GDM1 (cell line): Measurements from ENCODE around the gene GTF3C1.
"Not testable (repeated sequence)": the region's sequence is repeated elsewhere in the genome, so short reads cannot be mapped to it uniquely, and the experiment has no call there.

Source experiments
- DNase-seq: peaks from one replicate; lab custom pipeline; 2025; lab: John Stamatoyannopoulos, UW

GTF3C1 gene, protein sequence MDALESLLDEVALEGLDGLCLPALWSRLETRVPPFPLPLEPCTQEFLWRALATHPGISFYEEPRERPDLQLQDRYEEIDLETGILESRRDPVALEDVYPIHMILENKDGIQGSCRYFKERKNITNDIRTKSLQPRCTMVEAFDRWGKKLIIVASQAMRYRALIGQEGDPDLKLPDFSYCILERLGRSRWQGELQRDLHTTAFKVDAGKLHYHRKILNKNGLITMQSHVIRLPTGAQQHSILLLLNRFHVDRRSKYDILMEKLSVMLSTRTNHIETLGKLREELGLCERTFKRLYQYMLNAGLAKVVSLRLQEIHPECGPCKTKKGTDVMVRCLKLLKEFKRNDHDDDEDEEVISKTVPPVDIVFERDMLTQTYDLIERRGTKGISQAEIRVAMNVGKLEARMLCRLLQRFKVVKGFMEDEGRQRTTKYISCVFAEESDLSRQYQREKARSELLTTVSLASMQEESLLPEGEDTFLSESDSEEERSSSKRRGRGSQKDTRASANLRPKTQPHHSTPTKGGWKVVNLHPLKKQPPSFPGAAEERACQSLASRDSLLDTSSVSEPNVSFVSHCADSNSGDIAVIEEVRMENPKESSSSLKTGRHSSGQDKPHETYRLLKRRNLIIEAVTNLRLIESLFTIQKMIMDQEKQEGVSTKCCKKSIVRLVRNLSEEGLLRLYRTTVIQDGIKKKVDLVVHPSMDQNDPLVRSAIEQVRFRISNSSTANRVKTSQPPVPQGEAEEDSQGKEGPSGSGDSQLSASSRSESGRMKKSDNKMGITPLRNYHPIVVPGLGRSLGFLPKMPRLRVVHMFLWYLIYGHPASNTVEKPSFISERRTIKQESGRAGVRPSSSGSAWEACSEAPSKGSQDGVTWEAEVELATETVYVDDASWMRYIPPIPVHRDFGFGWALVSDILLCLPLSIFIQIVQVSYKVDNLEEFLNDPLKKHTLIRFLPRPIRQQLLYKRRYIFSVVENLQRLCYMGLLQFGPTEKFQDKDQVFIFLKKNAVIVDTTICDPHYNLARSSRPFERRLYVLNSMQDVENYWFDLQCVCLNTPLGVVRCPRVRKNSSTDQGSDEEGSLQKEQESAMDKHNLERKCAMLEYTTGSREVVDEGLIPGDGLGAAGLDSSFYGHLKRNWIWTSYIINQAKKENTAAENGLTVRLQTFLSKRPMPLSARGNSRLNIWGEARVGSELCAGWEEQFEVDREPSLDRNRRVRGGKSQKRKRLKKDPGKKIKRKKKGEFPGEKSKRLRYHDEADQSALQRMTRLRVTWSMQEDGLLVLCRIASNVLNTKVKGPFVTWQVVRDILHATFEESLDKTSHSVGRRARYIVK (N-terminal part only)

DNA sequence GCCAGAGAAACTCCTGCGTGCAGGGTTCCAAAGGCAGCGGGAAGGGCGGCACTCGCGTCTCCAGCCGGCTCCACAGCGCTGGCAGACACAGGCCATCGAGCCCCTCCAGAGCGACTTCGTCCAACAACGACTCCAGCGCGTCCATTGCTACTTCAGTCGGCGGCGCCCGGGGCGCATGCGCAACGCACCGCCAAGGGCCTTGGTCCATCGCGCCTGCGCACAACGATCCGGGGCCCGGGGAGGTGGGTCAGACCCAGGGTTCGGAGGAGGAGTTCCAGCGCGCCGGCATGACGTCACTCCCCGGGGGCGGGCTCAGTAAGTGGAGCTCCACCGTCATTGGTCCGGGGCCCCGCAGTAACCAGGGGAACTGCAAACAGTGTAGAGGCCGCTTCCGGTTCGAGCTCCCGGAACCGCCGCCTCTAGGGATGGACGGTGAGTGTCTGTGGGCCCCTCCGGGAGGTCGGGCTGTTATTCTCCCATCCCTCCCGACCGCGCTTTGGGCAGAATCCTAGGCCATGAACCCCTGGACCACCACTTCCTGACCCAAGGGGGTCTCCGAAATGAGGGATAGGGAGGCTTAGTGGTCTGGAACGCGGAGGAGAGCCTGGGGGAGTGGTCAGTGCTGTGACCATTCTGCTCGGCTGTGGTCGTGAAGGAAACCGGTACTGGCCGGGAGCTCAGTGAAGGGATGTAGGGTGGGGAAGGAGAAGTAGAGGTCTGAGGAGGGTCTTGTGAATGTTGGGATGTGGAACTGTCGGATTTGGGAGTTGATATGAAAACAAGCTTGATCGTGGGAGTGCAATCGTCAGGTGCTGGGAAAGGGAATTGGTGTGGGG, at the start of gene GTF3C1, which contains the start of gene KATNIP:
Gene GTF3C1 (minus strand): TSS at position 168 of the 836 bp plus-strand sequence. CDS start 23 bp downstream, at position 145.
Gene KATNIP (plus strand): TSS at position 399 of the 836 bp plus-strand sequence. CDS start 27 bp downstream, at position 426.
- DNase-seq: peak; percentile 98

DNA sequence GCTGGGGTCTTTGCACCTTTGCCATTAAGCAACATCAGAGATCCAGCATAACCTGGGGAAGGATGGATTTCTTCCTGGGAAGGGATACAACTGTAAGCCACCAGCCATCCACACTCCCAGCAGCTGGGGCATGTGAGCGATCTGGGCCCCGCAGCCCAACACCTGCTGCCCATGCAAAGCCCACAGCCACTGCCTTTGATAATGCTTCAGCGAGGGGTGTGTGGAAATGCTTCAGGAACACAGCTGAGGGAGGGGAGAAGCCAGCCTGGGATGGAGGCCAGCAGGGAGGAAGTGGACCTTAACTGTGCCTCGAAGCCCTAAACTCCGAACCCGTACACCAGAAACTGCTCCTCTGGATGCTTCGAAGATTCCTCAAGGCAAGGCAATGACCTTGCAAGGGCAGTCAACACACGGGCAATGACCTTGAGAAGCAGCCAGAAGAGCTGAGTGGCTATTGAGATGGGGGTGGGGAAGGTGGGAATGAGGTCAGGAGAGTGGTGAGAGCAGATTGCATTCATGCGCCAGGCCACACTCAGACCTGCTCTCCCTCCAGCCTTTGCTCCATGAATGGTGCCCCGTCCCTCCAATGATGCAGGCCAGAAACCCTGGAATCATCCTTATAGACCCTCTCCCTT, 49.3 kb upstream of the GTF3C1 start:
- DNase-seq: no peak

DNA sequence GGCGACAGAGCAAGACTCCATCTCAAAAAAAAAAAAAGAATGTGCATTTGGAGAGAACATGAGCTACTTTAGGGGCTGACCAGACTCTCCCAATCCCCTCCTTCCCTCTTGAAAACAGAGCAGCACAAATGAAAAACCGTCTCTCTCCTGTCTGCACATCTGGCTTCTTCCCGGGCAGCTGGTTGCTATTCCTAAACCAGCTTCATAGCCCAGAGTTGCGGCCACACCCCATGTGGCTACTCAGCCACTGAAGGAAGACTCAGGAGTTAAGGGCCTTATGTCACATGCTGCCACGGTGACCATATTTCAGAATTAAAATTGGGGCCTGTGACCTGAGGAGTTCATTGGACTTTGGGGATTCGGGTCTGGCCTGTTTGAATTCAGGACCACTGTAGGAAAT, 48.5 kb upstream of the GTF3C1 start:
- DNase-seq: no peak

DNA sequence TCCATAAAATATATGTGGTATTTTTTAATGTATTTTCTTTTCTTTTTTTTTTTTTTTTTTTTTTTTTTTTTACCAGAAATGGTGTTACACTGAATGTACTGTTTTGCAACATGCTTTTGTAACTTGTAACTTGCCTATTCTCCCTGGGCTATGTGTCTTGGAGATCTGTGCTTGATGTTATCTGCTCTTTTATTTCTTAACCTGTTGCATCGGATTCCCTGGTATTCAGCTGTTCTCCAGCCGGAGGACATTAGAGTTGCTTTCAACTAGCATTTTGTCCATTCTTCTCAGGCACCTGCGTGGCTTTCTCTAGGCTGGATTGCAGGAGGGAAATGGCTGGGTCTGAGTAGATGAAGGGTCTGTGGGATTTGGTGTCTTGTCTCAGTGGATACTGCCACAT, 47.6 kb upstream of the GTF3C1 start:
- no peak for DNase-seq

DNA sequence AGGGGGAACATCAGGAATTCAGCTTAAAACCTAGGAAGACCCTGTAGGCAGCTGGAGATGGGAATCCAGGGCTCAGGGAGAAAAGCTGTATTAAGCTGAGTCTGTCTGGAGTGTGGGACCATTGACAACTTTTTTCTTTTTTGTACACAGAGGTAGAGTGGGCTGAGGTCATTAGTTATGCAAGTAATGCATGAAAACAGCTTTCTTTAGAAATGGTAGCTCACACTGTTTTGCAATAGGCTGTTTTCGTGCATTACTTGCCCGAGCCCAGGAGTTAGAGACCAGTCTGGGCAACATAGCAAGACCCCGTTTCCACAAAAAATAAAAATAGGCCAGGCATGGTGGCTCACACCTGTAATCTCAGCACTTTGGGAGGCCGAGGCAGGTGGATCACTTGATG, 46.7 kb upstream of the GTF3C1 start:
- no peak for DNase-seq

DNA sequence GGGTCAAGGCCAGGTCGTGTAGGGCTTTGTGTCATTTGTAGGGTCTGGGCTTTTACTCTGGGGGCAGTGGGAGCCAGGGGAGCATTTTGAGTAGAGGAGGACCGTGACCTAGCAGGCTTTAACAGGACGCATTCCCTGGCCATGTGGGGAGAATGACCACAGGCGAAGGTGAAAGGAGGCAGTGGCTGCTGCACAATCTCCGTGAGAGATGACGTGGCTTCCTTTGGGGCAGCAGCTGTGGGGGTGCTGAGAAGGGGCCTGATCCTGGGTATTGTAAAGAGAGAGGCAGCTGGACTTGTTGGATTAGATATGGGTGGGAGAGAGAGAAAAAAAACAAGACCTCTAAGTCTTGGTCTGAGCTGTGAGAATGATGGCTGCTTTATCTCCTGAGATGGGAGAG, 46.3 kb upstream of the GTF3C1 start:
- no peak for DNase-seq

DNA sequence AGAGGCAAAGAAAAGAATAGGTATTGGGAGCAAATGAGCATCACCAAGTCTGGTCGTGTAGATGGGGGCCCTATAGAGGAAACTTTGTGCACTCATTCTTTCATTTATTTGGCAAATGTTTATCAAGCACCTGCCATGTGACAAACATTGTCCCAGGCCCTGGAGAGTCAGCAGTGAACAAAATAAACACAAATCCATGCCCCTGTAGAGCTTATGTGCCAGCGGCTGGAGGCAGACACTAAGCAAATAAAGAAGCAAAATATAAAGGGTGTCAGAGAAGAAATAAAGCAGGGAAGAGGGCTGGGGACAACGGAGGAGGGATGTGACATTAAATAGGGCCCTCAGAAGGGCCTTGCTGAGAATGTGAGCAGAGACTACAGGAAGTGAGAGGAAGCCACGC, 45.8 kb upstream of the GTF3C1 start:
- no peak for DNase-seq

DNA sequence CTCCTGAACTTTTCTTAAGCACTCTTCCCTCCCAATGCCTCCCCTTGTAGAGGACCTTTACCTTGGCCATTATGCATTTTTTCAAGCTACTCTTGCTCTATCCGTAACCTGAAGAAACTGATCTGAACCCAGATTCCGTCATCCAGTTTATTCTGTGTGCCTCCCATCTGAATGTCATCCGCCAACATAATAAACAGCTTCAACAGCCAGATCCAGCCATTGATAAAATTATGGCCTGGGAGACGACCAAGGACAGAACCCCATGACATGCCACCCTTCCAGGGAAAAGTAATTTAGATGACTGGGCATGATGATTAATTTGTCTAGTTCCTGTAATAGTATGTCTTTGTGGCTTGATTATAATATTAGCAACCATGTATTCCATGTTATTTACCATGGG, 42.1 kb upstream of the GTF3C1 start:
- DNase-seq: no peak

DNA sequence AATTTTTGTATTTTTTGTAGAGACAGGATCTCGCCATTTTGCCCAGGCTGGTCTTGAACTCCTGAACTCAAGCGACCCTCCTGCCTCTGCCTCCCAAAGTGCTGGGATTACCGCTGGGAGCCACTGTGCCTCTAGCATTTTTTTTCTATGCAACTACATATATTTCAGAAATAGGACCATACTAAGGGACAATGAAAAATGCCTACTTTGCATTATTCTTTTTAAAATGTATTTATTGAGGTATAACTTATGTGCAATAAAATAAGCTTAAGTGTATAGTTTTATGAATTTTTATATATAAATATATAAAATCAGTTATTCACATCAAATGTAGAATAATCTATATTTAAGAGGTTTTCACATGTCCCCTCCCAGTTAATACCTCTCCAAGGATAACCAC, 38.3 kb upstream of the GTF3C1 start:
- no peak for DNase-seq

DNA sequence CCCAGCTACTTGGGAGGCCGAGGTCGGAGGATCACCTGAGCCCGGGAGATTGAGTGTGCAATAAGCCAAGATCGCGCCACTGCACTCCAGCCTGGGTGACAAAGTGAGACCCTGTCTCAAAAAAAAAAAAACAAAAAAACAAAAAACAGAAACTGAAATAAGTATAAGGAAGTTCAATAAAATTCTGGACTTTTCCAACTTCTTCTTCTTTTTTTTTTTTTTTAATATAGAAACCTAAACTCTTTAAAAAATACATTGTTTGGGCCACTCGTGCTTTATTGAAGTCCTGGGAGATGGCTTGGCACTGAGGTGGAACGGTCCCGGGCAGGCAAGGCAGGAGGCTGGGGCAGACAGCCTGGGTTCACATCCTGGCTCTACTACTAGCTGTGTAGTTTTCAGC, 37.0 kb upstream of the GTF3C1 start:
- DNase-seq: no peak

DNA sequence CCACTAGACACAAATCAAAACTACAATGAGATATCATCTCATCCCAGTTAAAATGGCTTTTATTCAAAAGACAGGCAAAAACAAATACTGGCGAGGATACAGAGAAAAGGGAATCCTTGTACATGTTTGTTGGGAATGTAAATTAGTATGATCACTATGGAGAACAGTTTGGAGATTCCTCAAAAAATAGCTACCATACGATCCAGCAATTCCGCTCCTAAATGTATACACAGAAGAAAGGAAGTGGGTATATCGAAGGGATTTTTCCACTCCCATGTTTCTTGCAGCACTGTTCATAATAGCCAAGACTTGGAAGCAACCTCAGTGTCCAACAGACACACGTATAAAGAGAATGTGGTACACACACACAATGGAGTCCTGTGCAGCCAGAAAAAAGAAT, 35.5 kb upstream of the GTF3C1 start:
- no peak for DNase-seq

DNA sequence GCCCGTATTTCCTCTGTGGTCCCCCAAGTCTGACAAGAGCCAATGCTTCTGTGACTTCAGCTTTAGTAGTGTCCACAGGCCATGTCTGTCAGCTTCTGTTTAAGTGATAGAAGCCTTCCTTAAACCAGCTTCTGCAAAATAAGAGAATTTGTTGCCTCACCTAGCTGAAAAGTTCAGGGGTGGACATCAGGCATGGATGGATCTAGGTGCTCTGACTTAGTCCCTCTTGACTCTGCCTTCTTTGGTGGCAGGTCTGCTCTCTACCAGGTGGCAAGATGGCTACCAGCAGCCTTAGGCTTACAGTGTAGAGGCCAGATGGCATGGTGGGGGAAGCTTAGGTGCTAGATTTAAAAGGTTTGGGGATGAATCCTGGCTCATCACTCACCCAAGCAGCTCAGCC, 33.9 kb upstream of the GTF3C1 start:
- DNase-seq: no peak

DNA sequence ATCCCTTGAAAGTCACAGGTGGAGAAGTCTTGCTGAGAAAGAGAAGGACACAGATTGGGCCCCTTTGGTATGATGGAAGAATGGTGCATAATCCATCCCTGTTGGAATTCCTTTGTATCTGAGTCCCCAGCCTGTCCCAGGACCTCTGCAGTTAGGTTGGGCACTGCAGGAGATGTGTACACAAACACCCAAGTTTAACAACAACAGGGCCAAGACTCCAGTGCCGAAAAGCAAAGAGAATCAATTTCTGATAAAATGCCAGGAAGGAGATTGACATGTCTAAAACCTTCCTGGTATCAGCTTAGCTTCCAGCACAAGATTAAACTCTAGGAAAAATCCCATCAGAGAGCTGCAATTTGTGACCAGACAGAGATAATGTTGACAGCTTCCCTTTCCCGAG, 33.2 kb upstream of the GTF3C1 start:
- DNase-seq: no peak

DNA sequence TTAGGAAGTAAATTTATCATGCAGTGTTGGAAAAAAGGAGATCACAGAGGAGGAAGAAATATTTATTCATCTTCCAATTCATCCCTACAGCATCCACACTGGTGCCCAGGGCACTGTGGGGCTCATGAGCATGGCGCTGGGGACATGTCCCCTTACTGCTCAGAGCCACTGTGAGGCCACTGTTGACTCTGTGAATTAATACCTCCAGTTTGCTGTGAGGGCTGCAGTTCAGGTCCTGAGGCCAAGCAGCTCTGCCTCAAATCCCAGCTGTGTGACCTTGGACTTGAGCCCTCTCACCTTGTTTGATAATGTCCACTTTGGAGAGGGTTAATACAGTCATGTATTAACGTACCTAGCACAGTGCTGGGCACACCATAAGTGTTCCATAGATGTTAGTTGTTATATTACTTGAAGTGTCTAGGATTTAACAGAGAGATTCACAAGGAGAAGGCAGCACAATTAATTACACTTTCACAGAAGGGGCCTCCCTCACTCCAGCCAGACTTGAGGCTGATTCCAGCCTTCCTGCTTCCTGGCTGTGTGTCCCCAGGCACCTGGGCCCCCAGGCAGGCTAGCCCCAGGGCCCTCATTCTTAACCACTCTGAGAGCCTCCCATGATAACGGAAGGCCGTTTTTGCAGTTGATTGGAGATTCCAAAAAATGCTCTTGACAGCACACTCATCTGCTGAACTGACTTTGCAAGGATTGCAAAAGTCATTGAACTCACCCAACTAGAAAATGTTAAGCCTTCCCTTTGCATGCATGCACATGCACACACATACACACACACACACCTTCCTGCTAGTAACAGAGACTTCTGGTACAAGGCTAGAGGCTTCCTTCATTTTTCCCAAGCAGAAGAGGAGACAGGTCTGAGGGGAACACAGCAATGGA, 29.6 kb upstream of the GTF3C1 start:
- DNase-seq: no peak

DNA sequence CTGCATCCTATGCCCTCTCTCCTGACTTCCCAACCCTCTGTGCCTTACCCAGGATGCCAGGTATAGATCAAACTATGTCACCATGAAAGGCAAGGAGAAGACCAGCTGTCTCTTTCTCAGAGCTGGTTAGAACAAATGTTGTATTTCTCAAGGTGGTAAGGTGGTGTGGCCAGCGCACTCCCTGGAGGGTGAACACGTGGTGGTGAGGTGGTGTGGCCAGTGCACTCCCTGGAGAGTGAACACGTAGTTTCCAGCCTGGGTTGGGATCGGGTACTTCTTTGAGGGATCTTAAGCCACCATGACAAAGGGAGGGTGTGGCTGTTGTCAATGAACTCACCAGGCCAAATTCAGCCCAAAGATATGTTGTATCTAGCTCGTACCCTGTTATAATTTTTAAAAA, 27.0 kb upstream of the GTF3C1 start:
- no peak for DNase-seq

DNA sequence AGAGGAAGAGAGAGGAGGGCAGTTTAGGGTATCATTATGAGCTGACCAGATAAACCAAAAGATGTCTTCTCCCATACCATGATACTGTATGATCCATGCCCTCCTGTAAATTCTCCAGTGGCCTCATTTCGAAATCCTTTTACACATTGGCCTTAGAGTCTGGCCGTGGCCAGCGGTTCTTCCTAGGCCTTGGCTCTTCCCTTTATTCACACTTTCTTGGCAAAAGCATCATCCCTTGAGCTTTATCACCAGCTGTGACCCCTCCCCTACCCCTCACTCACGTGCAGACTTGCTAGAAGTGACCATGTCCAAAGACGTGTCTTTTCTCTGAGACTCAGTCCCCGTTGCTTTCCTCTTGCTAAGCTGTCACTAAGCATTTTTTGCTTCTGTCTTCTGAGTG, 23.0 kb upstream of the GTF3C1 start:
- DNase-seq: no peak

DNA sequence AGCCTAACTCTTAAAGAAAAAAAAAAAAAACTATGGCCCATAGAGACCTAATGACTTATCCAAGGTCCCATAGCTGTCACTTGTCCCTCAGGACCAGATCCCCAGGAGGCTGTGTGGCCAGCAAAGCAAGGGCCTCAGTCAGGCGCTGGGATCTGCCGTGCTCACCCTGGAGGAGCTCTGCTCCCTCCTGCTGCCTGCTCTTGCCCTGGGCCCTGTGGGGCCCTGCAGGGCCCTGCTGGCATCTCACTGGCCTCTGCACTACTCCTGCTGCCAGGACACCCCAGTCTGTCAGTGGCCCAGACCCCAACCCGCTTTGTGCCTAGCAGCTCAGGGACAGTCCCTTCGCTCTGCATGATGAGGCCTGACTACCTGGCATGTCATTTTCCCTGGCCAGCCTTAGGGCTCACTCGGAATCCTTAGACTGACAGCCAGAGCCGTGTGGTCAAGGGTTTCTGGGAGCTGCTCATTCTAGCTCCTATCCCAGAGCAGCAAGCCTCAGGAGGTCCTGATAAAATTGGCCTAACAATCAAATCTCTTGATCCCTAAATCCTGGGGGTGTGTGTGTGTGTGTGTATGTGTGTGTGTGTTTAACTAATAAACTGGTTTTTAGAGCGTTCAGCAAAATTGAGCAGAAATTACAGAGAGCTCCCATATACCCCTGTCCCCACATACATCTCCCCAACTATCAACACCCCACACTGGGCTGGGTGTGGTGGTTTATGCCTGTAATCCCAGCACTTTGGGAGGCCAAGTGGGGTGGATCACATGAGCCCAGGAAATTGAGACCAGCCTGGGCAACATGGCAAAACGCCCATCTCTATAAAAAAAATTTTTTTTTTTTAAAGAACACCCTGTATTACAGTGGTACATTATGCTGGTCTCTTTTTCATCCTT, 22.0 kb upstream of the GTF3C1 start:
- no peak for DNase-seq

DNA sequence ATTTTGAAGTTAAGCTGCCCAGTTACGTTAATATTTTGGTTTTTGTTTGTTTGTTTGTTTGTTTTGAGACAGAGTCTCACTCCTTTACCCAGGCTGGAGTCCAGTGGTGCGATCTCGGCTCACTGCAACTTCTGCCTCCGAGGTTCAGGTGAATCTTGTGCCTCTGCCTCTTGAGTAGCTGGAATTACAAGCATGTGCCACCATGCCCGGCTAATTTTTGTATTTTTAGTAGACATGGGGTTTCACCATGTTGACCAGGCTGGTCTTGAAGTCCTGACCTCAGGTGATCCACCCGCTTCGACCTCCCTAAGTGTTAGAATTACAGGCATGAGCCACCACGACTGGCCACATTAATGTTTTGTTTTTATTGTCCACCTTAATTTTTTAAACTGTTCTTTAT, 21.3 kb upstream of the GTF3C1 start:
- not testable (repeated sequence) for DNase-seq

DNA sequence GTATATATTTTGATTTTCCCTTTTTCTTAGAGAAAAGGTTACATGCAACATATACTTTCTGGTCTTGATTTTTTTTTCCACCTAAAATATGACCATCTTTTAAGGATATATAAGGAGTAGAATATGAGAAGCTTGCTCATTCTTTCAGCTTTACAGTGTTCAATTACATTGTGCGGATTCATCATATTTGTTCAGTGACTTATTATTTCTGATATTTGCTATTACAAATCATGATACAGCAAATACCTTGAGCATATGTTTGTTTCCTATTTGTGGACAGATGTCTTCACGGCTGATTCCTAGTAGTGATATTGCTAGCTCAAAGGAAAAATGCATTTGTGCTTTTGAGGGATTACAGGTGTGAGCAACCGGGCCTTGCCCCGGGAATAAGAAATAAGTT, 18.4 kb upstream of the GTF3C1 start:
- DNase-seq: no peak
